Breast epithelium (tissue), 4 donors: ENCODE results near the gene ATP5ME. TPM values are rescaled to one million over a fixed set of nuclear protein-coding genes. Genes with fewer than 3 reads are reported as not detected.
"Not testable (repeated sequence)": the region's sequence is repeated elsewhere in the genome, so short reads cannot be mapped to it uniquely, and the experiment has no call there.

Source experiments
- DNase-seq, 2 donors: peaks; one replicate each; pipeline ENCODE4 v3.0.0-alpha.2; 2019; ENCODE audit warnings: low spot score in 2 of 2
- H3K27ac ChIP-seq, 2 donors: fragments of 200-600 bp; sonication (generic) in 1 of 2; one replicate each; pipeline ENCODE4 v1.5.1; 2016 to 2019; ENCODE audit warnings: mild to moderate bottlenecking in 1 of 2
- H3K27me3 ChIP-seq, 2 donors: fragments of 200-600 bp; sonication (generic) in 1 of 2; one replicate each; pipeline versions ENCODE4 v1.5.1 to v1.6.0; 2017 to 2019; ENCODE audit warnings: control low read depth in 1 of 2, mild to moderate bottlenecking in 1 of 2
- H3K36me3 ChIP-seq: fragments of 200-600 bp; one replicate; pipeline ENCODE4 v1.5.1; 2019
- H3K4me1 ChIP-seq, 2 donors: fragments of 200-600 bp; sonication (generic); one replicate each; pipeline ENCODE4 v1.5.1; 2016 to 2019; ENCODE audit warnings: control low read depth in 1 of 2
- H3K4me3 ChIP-seq, 3 donors: fragments of 200-600 bp; sonication (generic); 1 replicate in 2 of 3; 2 replicates in 1 of 3; pipeline ENCODE4 v1.5.1; 2016 to 2019; ENCODE audit warnings: mild to moderate bottlenecking in 3 of 3, moderate library complexity in 2 of 3
- H3K9me3 ChIP-seq, 2 donors: fragments of 200-600 bp; sonication (generic) in 1 of 2; one replicate each; pipeline ENCODE4 v1.5.1; 2016 to 2019; ENCODE audit warnings: control low read depth in 1 of 2
- CTCF ChIP-seq, 3 donors: fragments of 450-650 bp; IDR thresholded peaks; one replicate each; pipeline ENCODE4 v1.5.1; 2016 to 2017; ENCODE audit warnings: antibody characterized with exemption in 3 of 3, mild to moderate bottlenecking in 3 of 3, moderate library complexity in 3 of 3
- POLR2A ChIP-seq: fragments of 450-650 bp; IDR thresholded peaks from one replicate; pipeline ENCODE4 v1.6.1; 2016; ENCODE audit warnings: antibody characterized with exemption, mild to moderate bottlenecking, moderate library complexity
- POLR2AphosphoS5 ChIP-seq, 3 donors: sonication (generic); formaldehyde crosslinking; IDR thresholded peaks; one replicate each; pipeline ENCODE4 v1.6.1; 2017; ENCODE audit warnings: antibody characterized with exemption in 3 of 3
- intact Hi-C: fragments of 100-400 bp; cut with DNase I; formaldehyde crosslinking; loops from one replicate; pipeline ENCODE4 v1.15.1; 2023; ENCODE audit warnings: low total_unique reads
- total RNA-seq, 3 donors: library from RNA; depleted of rRNA; stranded (reverse); fragments of >200 nt; gene quantifications; one replicate each; pipeline ENCODE4 v1.1.0, GENCODE V29; 2016

ATP5ME gene
- total RNA-seq, 3 donors from 2014 or later = 108 to 179 (median 128) TPM

- Histone ChIP-seq H3K9me3 (no peaks in the 10 kb centered on the region), H3K27me3 (no peaks in the 10 kb centered on the region), H3K36me3 (no peaks in the 10 kb centered on the region), H3K4me3 (no peak overlapping the region), H3K4me1 (peaks cover 10 to 23% of the 10 kb centered on the region in 2 donors), H3K27ac (no peak overlapping the region)
- no peak for DNase-seq
- TF ChIP-seq POLR2A (no peak), CTCF (IDR thresholded peaks at IDR 0.05) (no peak), POLR2AphosphoS5 (IDR thresholded peaks at IDR 0.05) (no peak)
- intact Hi-C loops = loop anchor here (10.0 kb wide), 1 partner anchor 323 kb away; the partner anchor contains the start of gene SLC26A1
Measured at GRCh38 chr4:671769-672168, 2.3 kb downstream of the ATP5ME start.

- not testable (repeated sequence) for H3K27me3 ChIP-seq, DNase-seq, H3K4me3 ChIP-seq, H3K27ac ChIP-seq, H3K9me3 ChIP-seq, H3K36me3 ChIP-seq
- intact Hi-C loops = loop anchor here (10.0 kb wide), 1 partner anchor 325 kb away; the partner anchor contains the start of gene SLC26A1
- peaks cover 4 to 12% of the 10 kb centered on the region in 2 donors for H3K4me1 ChIP-seq
Measured at GRCh38 chr4:669806-670559, 4.1 kb downstream of the ATP5ME start.

- H3K36me3 ChIP-seq, intact Hi-C loops, H3K9me3 ChIP-seq, DNase-seq, H3K4me3 ChIP-seq, H3K27ac ChIP-seq, H3K4me1 ChIP-seq, H3K27me3 ChIP-seq: not testable (repeated sequence)
Measured at GRCh38 chr4:668219-668618, 5.9 kb downstream of the ATP5ME start.

GRCh38 chr4:667545-667925 lies 6.5 kb downstream of the ATP5ME start:
- no peak overlapping the region for H3K4me3 ChIP-seq
- no peak for TF ChIP-seq POLR2A
- no peak for TF ChIP-seq CTCF (IDR thresholded peaks at IDR 0.05)
- TF ChIP-seq POLR2AphosphoS5 (IDR thresholded peaks at IDR 0.05) = no peak
- H3K4me1 ChIP-seq = no peaks in the 10 kb centered on the region
- no peak overlapping the region for H3K27ac ChIP-seq
- no peaks in the 10 kb centered on the region for H3K36me3 ChIP-seq
- no peaks in the 10 kb centered on the region for H3K27me3 ChIP-seq
- H3K9me3 ChIP-seq = no peaks in the 10 kb centered on the region
- no peak for DNase-seq
- intact Hi-C loops = no loop called here

- no peaks in the 10 kb centered on the region for H3K4me1 ChIP-seq
- H3K27me3 ChIP-seq = no peaks in the 10 kb centered on the region
- H3K36me3 ChIP-seq = no peaks in the 10 kb centered on the region
- DNase-seq = no peak
- no peak overlapping the region for H3K27ac ChIP-seq
- H3K4me3 ChIP-seq = no peak overlapping the region
- no peaks in the 10 kb centered on the region for H3K9me3 ChIP-seq
- TF ChIP-seq POLR2A (no peak), POLR2AphosphoS5 (IDR thresholded peaks at IDR 0.05) (no peak), CTCF (IDR thresholded peaks at IDR 0.05) (no peak)
- intact Hi-C loops = no loop called here
Measured at GRCh38 chr4:666822-667544, 7.1 kb downstream of the ATP5ME start.

- intact Hi-C loops = no loop called here
- H3K27me3 ChIP-seq = no peaks in the 10 kb centered on the region
- H3K4me1 ChIP-seq = no peaks in the 10 kb centered on the region
- no peak overlapping the region for H3K4me3 ChIP-seq
- no peak for DNase-seq
- no peak overlapping the region for H3K27ac ChIP-seq
- H3K36me3 ChIP-seq = no peaks in the 10 kb centered on the region
- no peaks in the 10 kb centered on the region for H3K9me3 ChIP-seq
- TF ChIP-seq POLR2AphosphoS5 (IDR thresholded peaks at IDR 0.05) (no peak), POLR2A (no peak), CTCF (IDR thresholded peaks at IDR 0.05) (no peak)
Measured at GRCh38 chr4:666436-666810, 7.7 kb downstream of the ATP5ME start.
